ENCODE measurements around the gene TMC3.
A peak's percentile ranks its signal among the peaks of the same experiment; 100 is the strongest.

TMC3 gene

GRCh38 chr15:81297603-81298575 is 76.1 kb downstream of the TMC3 start:
- DNase-seq (ENCODE audit: low read depth), result no peak

DNA sequence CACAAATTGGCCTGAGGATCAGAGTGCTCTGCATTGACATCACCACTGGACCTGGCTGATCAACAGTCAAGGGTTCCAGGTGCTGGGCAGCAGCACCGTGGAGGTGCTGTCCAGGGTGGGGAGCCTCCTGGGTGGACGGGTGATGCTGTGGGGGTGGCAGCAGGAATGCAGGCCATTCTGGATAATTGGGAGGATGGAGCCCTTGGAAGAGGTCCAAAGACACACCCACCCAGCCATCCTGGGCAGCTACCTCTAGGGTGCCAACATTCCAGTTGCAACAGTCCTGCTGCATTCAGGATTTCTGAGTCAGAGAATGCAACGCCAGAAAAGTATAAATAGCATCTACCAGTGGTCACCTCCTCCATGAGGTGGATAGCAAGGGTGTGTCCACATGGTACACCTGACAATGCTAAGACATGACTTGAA is 76.9 kb downstream of the TMC3 start:
- DNase-seq (ENCODE audit: low read depth), result peak; percentile 68

DNA sequence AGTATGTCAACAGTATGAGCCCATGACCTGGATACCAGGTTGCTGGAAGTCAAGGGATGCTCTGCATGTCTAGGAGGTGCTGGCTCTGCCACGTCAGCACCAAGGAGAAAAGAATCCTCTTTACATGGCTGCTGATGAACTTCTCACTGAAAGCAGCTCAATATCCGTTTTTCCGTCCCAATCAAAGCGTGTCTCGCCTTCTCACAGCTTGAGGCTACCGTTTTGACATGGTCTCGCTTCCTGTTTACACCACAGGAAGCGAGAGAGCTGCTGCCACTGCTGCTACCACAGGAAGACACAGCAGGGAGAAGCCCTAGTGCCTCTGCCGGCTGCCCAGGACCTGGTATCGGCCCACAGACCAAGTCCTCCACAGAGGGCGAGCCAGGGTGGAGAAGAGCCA is 77.3 kb downstream of the TMC3 start:
- DNase-seq (ENCODE audit: low read depth), result no peak

GRCh38 chr15:81296186-81296585 is 77.8 kb downstream of the TMC3 start:
- DNase-seq (ENCODE audit: low read depth), result no peak

DNA sequence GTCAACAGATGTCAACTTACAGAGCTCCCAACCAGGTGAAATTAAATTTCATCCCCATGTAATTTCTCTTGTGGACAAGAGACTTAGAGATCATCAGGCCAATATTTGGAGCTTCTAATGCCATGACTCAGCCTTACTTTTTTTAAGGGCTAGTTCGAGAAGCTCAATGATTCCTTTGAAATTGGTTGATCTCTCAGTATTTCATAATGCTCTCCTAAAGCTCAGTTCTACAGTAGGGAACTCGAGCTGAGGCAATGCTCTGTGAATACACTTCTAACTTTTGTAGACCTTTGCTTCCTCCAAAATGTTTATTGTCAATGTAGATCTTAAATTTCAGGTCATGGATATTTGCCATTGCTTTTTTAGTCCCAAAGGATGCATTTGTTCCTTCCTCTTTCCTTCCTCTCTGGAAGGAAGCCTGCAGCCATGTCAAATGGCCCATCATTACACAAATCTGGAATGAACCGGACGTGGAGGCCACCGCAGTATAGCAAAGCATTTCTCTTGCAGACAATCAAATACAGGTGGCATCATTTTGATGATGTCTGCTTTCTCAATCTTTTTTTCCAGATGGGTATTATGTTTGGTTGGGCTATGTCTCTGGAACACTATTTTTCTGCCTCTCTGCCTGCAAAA is 78.4 kb downstream of the TMC3 start:
- DNase-seq (ENCODE audit: low read depth), result no peak

- DNase-seq (ENCODE audit: low read depth), result no peak
Measured at GRCh38 chr15:81294516-81294880, 79.5 kb downstream of the TMC3 start.

- no peak for DNase-seq (ENCODE audit: low read depth)
Measured at GRCh38 chr15:81293728-81294515, 80.1 kb downstream of the TMC3 start.

GRCh38 chr15:81292523-81293001 is 81.5 kb downstream of the TMC3 start:
- DNase-seq (ENCODE audit: low read depth), result no peak

GRCh38 chr15:81291916-81292522 is 82.0 kb downstream of the TMC3 start:
- no peak for DNase-seq (ENCODE audit: low read depth)

DNA sequence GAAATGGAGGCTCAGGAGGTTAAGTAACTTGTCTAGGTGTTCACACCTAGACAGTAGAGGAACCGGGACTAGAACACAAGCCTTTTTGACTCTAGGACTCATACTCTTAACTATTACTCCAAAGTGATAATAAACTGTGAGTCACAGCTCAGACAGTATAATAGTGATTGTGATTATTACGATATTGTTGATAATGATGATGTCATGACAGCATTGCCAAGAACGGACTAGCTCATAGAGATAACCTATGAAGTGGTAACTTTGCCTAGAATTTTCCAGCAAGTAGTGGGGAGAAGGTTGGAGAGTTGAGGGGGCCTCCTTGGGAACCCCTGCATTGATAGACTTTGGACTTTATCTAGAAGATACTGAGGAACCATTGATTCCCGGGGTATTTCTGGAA is 84.1 kb downstream of the TMC3 start:
- DNase-seq (ENCODE audit: low read depth), result no peak

DNA sequence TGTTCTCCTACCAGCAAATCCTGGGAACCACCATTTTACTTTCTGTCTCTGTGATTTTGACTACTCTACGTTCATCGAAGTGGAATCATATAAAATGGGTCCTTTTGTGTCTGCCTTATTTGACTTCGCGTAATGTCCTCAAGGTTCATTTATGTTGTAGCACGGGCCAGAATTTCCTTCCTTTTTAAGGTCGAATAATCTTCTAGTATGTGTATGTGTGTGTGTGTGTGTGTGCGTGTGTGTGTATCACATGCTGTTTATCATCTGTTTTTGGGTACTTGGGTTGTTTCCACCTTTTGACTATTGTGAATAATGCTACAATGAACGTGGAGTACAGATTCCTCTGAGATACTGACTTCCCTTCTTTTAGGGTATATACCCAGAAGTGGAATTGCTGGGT is 85.4 kb downstream of the TMC3 start:
- no peak for DNase-seq (ENCODE audit: low read depth)

- DNase-seq (ENCODE audit: low read depth), result no peak
Measured at GRCh38 chr15:81288040-81288439, 86.0 kb downstream of the TMC3 start.

GRCh38 chr15:81286621-81287121 is 87.3 kb downstream of the TMC3 start:
- no peak for DNase-seq (ENCODE audit: low read depth)

- DNase-seq (ENCODE audit: low read depth), result no peak
Measured at GRCh38 chr15:81285461-81285860, 88.6 kb downstream of the TMC3 start.

- no peak for DNase-seq (ENCODE audit: low read depth)
Measured at GRCh38 chr15:81284256-81285031, 89.6 kb downstream of the TMC3 start.

- no peak for DNase-seq (ENCODE audit: low read depth)
Measured at GRCh38 chr15:81282911-81283310, 91.1 kb downstream of the TMC3 start.

- DNase-seq (ENCODE audit: low read depth), result no peak
Measured at GRCh38 chr15:81282606-81282895, 91.5 kb downstream of the TMC3 start.

DNA sequence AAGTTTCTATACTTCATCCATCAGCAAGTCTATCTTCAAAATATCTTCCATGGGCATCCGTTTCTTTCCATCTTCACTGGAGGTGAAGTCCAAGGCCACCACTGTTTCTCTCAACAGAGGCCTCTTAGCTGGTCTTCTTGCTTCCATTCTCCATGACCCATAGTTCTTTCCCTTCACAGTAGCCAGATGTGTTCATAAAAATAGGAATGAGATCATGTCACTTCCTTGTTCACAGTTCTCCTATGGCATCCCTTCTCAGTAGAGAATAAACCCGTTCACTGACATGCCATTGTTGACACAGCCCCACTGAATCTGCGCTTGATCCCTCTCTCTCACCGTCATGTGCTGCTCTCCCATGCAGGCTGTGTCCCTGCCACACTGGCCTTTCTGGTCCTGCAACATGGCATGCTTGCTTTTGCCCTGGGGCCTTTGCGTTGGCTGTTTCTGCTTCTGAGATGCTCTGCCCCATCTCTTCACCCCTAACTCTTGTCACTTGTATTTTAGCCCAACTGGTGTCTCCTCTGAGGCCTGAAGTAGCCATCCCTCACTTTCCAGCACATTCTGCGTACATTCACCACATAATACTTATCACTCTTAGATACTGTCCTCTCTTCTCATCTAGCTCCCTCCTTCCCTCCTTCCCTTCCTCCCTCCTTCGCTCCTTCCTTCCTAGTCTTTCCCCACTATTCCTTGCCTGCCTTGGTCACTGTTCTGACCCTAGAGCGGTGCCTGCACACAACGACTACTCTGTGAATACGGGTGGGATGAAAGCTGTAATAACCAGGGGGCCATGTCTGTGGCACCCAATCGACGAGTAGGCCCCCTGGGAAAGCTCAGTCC is 92.0 kb downstream of the TMC3 start:
- DNase-seq (ENCODE audit: low read depth), result no peak

- DNase-seq (ENCODE audit: low read depth), result no peak
Measured at GRCh38 chr15:81281456-81281735, 92.6 kb downstream of the TMC3 start.
